ENCODE data around the gene DVL3.
"Not testable (repeated sequence)": the region's sequence is repeated elsewhere in the genome, so short reads cannot be mapped to it uniquely, and the experiment has no call there.

The DVL3 gene

GRCh38 chr3:184135911-184136260 lies 19.3 kb upstream of the DVL3 start:
- peak overlapping the region; percentile 90 for H3K27ac ChIP-seq (ENCODE audit: low read length)
- H3K9me3 ChIP-seq (ENCODE audit: control insufficient read depth in 1 of 2, low read length in 2 of 2), result no peaks in the 10 kb centered on the region
- H3K36me3 ChIP-seq (ENCODE audit: control insufficient read depth in 1 of 2, insufficient read depth in 2 of 2, low read length in 2 of 2), result peaks cover 15 to 18% of the 10 kb centered on the region in 2 donors
- H3K27me3 ChIP-seq (ENCODE audit: low read depth, low read length), result no peaks in the 10 kb centered on the region
- peaks cover 13 to 20% of the 10 kb centered on the region in 2 donors for H3K4me1 ChIP-seq (ENCODE audit: control insufficient read depth in 1 of 2, insufficient read depth in 2 of 2, low read length in 2 of 2)
- peak overlapping the region; percentile 95 to 99 for H3K4me3 ChIP-seq (ENCODE audit: low read depth in 1 of 2, low read length in 2 of 2)

GRCh38 chr3:184140436-184140835 lies 14.7 kb upstream of the DVL3 start:
- Histone ChIP-seq H3K27ac (ENCODE audit: low read length) (no peak overlapping the region), H3K36me3 (ENCODE audit: control insufficient read depth in 1 of 2, insufficient read depth in 2 of 2, low read length in 2 of 2) (peaks cover 52 to 61% of the 10 kb centered on the region in 2 donors), H3K27me3 (ENCODE audit: low read depth, low read length) (no peaks in the 10 kb centered on the region), H3K4me1 (ENCODE audit: control insufficient read depth in 1 of 2, insufficient read depth in 2 of 2, low read length in 2 of 2) (peaks cover 13 to 31% of the 10 kb centered on the region in 2 donors), H3K4me3 (ENCODE audit: low read depth in 1 of 2, low read length in 2 of 2) (no peak overlapping the region), H3K9me3 (ENCODE audit: control insufficient read depth in 1 of 2, low read length in 2 of 2) (no peaks in the 10 kb centered on the region)

GRCh38 chr3:184142199-184142598 lies 13.0 kb upstream of the DVL3 start:
- Histone ChIP-seq H3K27ac (ENCODE audit: low read length) (no peak overlapping the region), H3K4me1 (ENCODE audit: control insufficient read depth in 1 of 2, insufficient read depth in 2 of 2, low read length in 2 of 2) (peaks cover under 1 to 15% of the 10 kb centered on the region in 2 donors), H3K9me3 (ENCODE audit: control insufficient read depth in 1 of 2, low read length in 2 of 2) (no peaks in the 10 kb centered on the region), H3K27me3 (ENCODE audit: low read depth, low read length) (no peaks in the 10 kb centered on the region), H3K4me3 (ENCODE audit: low read depth in 1 of 2, low read length in 2 of 2) (no peak overlapping the region), H3K36me3 (ENCODE audit: control insufficient read depth in 1 of 2, insufficient read depth in 2 of 2, low read length in 2 of 2) (peaks cover 52 to 69% of the 10 kb centered on the region in 2 donors)

GRCh38 chr3:184143327-184143726 lies 11.8 kb upstream of the DVL3 start:
- Histone ChIP-seq H3K27me3 (ENCODE audit: low read depth, low read length) (no peaks in the 10 kb centered on the region), H3K36me3 (ENCODE audit: control insufficient read depth in 1 of 2, insufficient read depth in 2 of 2, low read length in 2 of 2) (peaks cover 45 to 64% of the 10 kb centered on the region in 2 donors), H3K4me3 (ENCODE audit: low read depth in 1 of 2, low read length in 2 of 2) (no peak overlapping the region), H3K9me3 (ENCODE audit: control insufficient read depth in 1 of 2, low read length in 2 of 2) (no peaks in the 10 kb centered on the region), H3K4me1 (ENCODE audit: control insufficient read depth in 1 of 2, insufficient read depth in 2 of 2, low read length in 2 of 2) (peaks cover 0 to 11% of the 10 kb centered on the region in 2 donors), H3K27ac (ENCODE audit: low read length) (no peak overlapping the region)

GRCh38 chr3:184144505-184144904 lies 10.7 kb upstream of the DVL3 start:
- H3K4me3 ChIP-seq (ENCODE audit: low read depth in 1 of 2, low read length in 2 of 2), result no peak overlapping the region
- no peak overlapping the region for H3K27ac ChIP-seq (ENCODE audit: low read length)
- peaks cover 45 to 64% of the 10 kb centered on the region in 2 donors for H3K36me3 ChIP-seq (ENCODE audit: control insufficient read depth in 1 of 2, insufficient read depth in 2 of 2, low read length in 2 of 2)
- H3K27me3 ChIP-seq (ENCODE audit: low read depth, low read length), result no peaks in the 10 kb centered on the region
- peaks cover 0 to 11% of the 10 kb centered on the region in 2 donors for H3K4me1 ChIP-seq (ENCODE audit: control insufficient read depth in 1 of 2, insufficient read depth in 2 of 2, low read length in 2 of 2)
- no peaks in the 10 kb centered on the region for H3K9me3 ChIP-seq (ENCODE audit: control insufficient read depth in 1 of 2, low read length in 2 of 2)

- peak overlapping the region; percentile 62 for H3K27ac ChIP-seq (ENCODE audit: low read length)
- no peaks in the 10 kb centered on the region for H3K27me3 ChIP-seq (ENCODE audit: low read depth, low read length)
- no peak overlapping the region for H3K4me3 ChIP-seq (ENCODE audit: low read depth in 1 of 2, low read length in 2 of 2)
- H3K4me1 ChIP-seq (ENCODE audit: control insufficient read depth in 1 of 2, insufficient read depth in 2 of 2, low read length in 2 of 2), result peaks cover 0 to 11% of the 10 kb centered on the region in 2 donors
- peaks cover 42 to 61% of the 10 kb centered on the region in 2 donors for H3K36me3 ChIP-seq (ENCODE audit: control insufficient read depth in 1 of 2, insufficient read depth in 2 of 2, low read length in 2 of 2)
- H3K9me3 ChIP-seq (ENCODE audit: control insufficient read depth in 1 of 2, low read length in 2 of 2), result no peaks in the 10 kb centered on the region
Observed at GRCh38 chr3:184145111-184145524, 10.1 kb upstream of the DVL3 start.

- H3K4me3 ChIP-seq (ENCODE audit: low read depth in 1 of 2, low read length in 2 of 2), result no peak overlapping the region
Observed at GRCh38 chr3:184145751-184146270, 9.4 kb upstream of the DVL3 start.

GRCh38 chr3:184148076-184148475 lies 7.1 kb upstream of the DVL3 start:
- Histone ChIP-seq H3K27me3 (ENCODE audit: low read depth, low read length) (no peaks in the 10 kb centered on the region), H3K27ac (ENCODE audit: low read length) (no peak overlapping the region), H3K9me3 (ENCODE audit: control insufficient read depth in 1 of 2, low read length in 2 of 2) (no peaks in the 10 kb centered on the region), H3K4me3 (ENCODE audit: low read depth in 1 of 2, low read length in 2 of 2) (no peak overlapping the region), H3K36me3 (ENCODE audit: control insufficient read depth in 1 of 2, insufficient read depth in 2 of 2, low read length in 2 of 2) (peaks cover 12 to 32% of the 10 kb centered on the region in 2 donors), H3K4me1 (ENCODE audit: control insufficient read depth in 1 of 2, insufficient read depth in 2 of 2, low read length in 2 of 2) (peaks cover 0 to 11% of the 10 kb centered on the region in 2 donors)

More at GRCh38 chr3:184145751-184146270, 9.4 kb upstream of the DVL3 start:
- Histone ChIP-seq H3K27ac (ENCODE audit: low read length) (peak overlapping the region; percentile 62), H3K27me3 (ENCODE audit: low read depth, low read length) (no peaks in the 10 kb centered on the region), H3K4me1 (ENCODE audit: control insufficient read depth in 1 of 2, insufficient read depth in 2 of 2, low read length in 2 of 2) (peaks cover 0 to 11% of the 10 kb centered on the region in 2 donors), H3K36me3 (ENCODE audit: control insufficient read depth in 1 of 2, insufficient read depth in 2 of 2, low read length in 2 of 2) (peaks cover 35 to 54% of the 10 kb centered on the region in 2 donors), H3K9me3 (ENCODE audit: control insufficient read depth in 1 of 2, low read length in 2 of 2) (no peaks in the 10 kb centered on the region)

GRCh38 chr3:184149123-184149522 lies 6.1 kb upstream of the DVL3 start:
- Histone ChIP-seq H3K4me1 (ENCODE audit: control insufficient read depth in 1 of 2, insufficient read depth in 2 of 2, low read length in 2 of 2) (peaks cover 0 to 11% of the 10 kb centered on the region in 2 donors), H3K36me3 (ENCODE audit: control insufficient read depth in 1 of 2, insufficient read depth in 2 of 2, low read length in 2 of 2) (peaks cover 2 to 21% of the 10 kb centered on the region in 2 donors), H3K27me3 (ENCODE audit: low read depth, low read length) (no peaks in the 10 kb centered on the region), H3K9me3 (ENCODE audit: control insufficient read depth in 1 of 2, low read length in 2 of 2) (no peaks in the 10 kb centered on the region), H3K4me3 (ENCODE audit: low read depth in 1 of 2, low read length in 2 of 2) (no peak overlapping the region), H3K27ac (ENCODE audit: low read length) (no peak overlapping the region)

- not testable (repeated sequence) for H3K4me1 ChIP-seq (ENCODE audit: control insufficient read depth in 1 of 2, insufficient read depth in 2 of 2, low read length in 2 of 2); H3K9me3 ChIP-seq (ENCODE audit: control insufficient read depth in 1 of 2, low read length in 2 of 2); H3K27me3 ChIP-seq (ENCODE audit: low read depth, low read length); H3K27ac ChIP-seq (ENCODE audit: low read length); H3K4me3 ChIP-seq (ENCODE audit: low read depth in 1 of 2, low read length in 2 of 2)
- peaks cover 0 to 15% of the 10 kb centered on the region in 2 donors for H3K36me3 ChIP-seq (ENCODE audit: control insufficient read depth in 1 of 2, insufficient read depth in 2 of 2, low read length in 2 of 2)
Observed at GRCh38 chr3:184149770-184150169, 5.4 kb upstream of the DVL3 start.

GRCh38 chr3:184155644-184156521 lies 706 bp downstream of the DVL3 start:
- peak overlapping the region; percentile 88 to 93 for H3K4me3 ChIP-seq (ENCODE audit: low read depth in 1 of 2, low read length in 2 of 2)
- peak overlapping the region; percentile 91 for H3K27ac ChIP-seq (ENCODE audit: low read length)
- H3K27me3 ChIP-seq (ENCODE audit: low read depth, low read length), result no peaks in the 10 kb centered on the region
- no peaks in the 10 kb centered on the region for H3K36me3 ChIP-seq (ENCODE audit: control insufficient read depth in 1 of 2, insufficient read depth in 2 of 2, low read length in 2 of 2)
- peaks cover 17 to 46% of the 10 kb centered on the region in 2 donors for H3K4me1 ChIP-seq (ENCODE audit: control insufficient read depth in 1 of 2, insufficient read depth in 2 of 2, low read length in 2 of 2)
- H3K9me3 ChIP-seq (ENCODE audit: control insufficient read depth in 1 of 2, low read length in 2 of 2), result no peaks in the 10 kb centered on the region

Data from muscle layer of duodenum (tissue), 2 donors.